Testis (tissue), 2 donors: ENCODE data around the gene RAI1.

ENCODE experiments used
- POLR2A ChIP-seq: fragments of 450-650 bp; IDR thresholded peaks from one replicate; pipeline ENCODE4 v1.6.1; 2017; ENCODE audit warnings: antibody characterized with exemption, mild to moderate bottlenecking, moderate library complexity
- TF ChIP-seq, protein P1 (sequence below), 3 experiments: fragments of 450-650 bp in 2 of 3; fragments of 200-600 bp in 1 of 3; sonication (generic) in 1 of 3; IDR thresholded peaks; one replicate each; pipeline ENCODE4 v1.5.1; 2016 to 2019; ENCODE audit warnings: antibody characterized with exemption in 3 of 3, mild to moderate bottlenecking in 2 of 3, moderate library complexity in 1 of 3

DNA sequence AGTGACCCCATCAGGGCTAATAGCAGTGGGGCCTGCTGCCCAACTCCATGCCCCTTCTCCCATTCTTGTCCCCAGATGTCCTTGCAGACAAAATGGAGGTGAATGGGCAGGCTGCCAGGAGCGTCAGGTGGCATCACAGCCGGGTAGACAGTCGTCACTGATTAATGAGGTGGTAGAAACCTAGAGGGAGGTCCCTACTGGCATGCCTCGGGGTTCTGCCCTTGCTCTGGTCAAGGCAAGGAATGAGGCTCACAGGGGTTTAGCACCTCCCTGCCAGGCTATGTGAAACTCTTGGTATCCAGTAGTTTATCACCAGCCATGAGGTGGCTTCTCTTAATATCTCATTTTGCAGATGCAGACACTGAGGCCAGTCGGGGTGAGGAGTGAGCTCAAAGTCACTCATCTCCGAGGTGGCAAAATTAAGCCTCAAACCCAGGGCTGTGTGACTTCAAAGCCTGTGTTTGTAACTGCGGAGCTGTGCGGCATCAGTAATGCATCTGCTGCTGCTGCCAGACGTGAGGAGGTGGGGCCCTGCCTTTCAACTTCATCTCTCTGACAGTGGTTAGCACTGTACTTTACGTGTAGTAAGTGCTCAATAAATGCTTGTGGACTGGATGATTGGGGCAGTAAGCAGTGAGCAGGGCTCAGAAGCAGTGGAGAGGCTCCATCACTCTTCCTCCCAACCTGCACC lies 21.3 kb downstream of the RAI1 start:
- TF ChIP-seq, protein P1, sequence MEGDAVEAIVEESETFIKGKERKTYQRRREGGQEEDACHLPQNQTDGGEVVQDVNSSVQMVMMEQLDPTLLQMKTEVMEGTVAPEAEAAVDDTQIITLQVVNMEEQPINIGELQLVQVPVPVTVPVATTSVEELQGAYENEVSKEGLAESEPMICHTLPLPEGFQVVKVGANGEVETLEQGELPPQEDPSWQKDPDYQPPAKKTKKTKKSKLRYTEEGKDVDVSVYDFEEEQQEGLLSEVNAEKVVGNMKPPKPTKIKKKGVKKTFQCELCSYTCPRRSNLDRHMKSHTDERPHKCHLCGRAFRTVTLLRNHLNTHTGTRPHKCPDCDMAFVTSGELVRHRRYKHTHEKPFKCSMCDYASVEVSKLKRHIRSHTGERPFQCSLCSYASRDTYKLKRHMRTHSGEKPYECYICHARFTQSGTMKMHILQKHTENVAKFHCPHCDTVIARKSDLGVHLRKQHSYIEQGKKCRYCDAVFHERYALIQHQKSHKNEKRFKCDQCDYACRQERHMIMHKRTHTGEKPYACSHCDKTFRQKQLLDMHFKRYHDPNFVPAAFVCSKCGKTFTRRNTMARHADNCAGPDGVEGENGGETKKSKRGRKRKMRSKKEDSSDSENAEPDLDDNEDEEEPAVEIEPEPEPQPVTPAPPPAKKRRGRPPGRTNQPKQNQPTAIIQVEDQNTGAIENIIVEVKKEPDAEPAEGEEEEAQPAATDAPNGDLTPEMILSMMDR (IDR thresholded peaks at IDR 0.05) = no peak
- no peak for TF ChIP-seq POLR2A
